Peyer's patch (tissue), 4 donors: ENCODE measurements around the gene LAMC2. TPM values are rescaled to one million over a fixed set of nuclear protein-coding genes. Genes with fewer than 3 reads are reported as not detected.
A peak's percentile ranks its signal among the peaks of the same experiment; 100 is the strongest.

Experiments used
- DNase-seq, 3 donors: peaks; one replicate each; pipeline ENCODE4 v3.0.0-alpha.2; 2017 to 2019
- H3K27ac ChIP-seq, 4 donors: fragments of 200-600 bp; sonication (generic); one replicate each; pipeline ENCODE4 v1.5.1; 2016 to 2019
- H3K27me3 ChIP-seq, 2 donors: fragments of 200-600 bp; sonication (generic); one replicate each; pipeline ENCODE4 v1.5.1; 2019
- H3K36me3 ChIP-seq, 3 donors: fragments of 200-600 bp; sonication (generic); one replicate each; pipeline ENCODE4 v1.5.1; 2016 to 2019
- H3K4me1 ChIP-seq, 4 donors: fragments of 200-600 bp; sonication (generic); one replicate each; pipeline ENCODE4 v1.5.1; 2016 to 2019
- H3K4me3 ChIP-seq, 4 donors: fragments of 200-600 bp; sonication (generic); 1 replicate in 3 of 4; 2 replicates in 1 of 4; pipeline ENCODE4 v1.5.1; 2016 to 2019; ENCODE audit warnings: mild to moderate bottlenecking in 1 of 4
- H3K9me3 ChIP-seq, 4 donors: fragments of 200-600 bp; sonication (generic); one replicate each; pipeline ENCODE4 v1.5.1; 2016 to 2019; ENCODE audit warnings: mild to moderate bottlenecking in 1 of 4
- CTCF ChIP-seq, 6 experiments: fragments of 450-650 bp in 4 of 6; fragments of 200-600 bp in 2 of 6; sonication (generic) in 1 of 6; IDR thresholded peaks; one replicate each; pipeline ENCODE4 v1.5.1; 2017 to 2019; ENCODE audit warnings: antibody characterized with exemption in 6 of 6, mild to moderate bottlenecking in 3 of 6, moderate library complexity in 1 of 6
- POLR2A ChIP-seq, 2 donors: fragments of 450-650 bp; IDR thresholded peaks; one replicate each; pipeline ENCODE4 v1.5.1; 2017; ENCODE audit warnings: antibody characterized with exemption in 2 of 2, mild to moderate bottlenecking in 2 of 2, moderate library complexity in 2 of 2
- total RNA-seq, 4 donors: library from RNA; depleted of rRNA; stranded (reverse); fragments of >200 nt; gene quantifications; one replicate each; pipeline ENCODE4 v1.1.0, GENCODE V29; 2016

Gene LAMC2
- 10 to 100 TPM in 3 of 4 donors, 1 to 10 TPM in 1; 3.3 to 29.7 (median 17.3) TPM for total RNA-seq

GRCh38 chr1:183185941-183186490, at the start of gene LAMC2:
TSS of gene LAMC2 (plus strand) at chr1:183186264. CDS start at chr1:183186353, 89 bp downstream.
- TF ChIP-seq POLR2A (IDR thresholded peaks at IDR 0.05) (peak; percentile 72 to 74), CTCF (IDR thresholded peaks at IDR 0.05) (peak in 3 of 6 experiments; percentile 44 to 49 (median 49))
- peak in 2 of 3 donors; percentile 78 to 83 for DNase-seq
- Histone ChIP-seq H3K4me3 (peak within 1 kb of the TSS in 3 of 4 donors; percentile 30 to 62 (median 56)), H3K27me3 (no peaks in the 10 kb centered on the region), H3K4me1 (no peaks in the 10 kb centered on the region), H3K9me3 (no peaks in the 10 kb centered on the region), H3K27ac (peak within 1 kb of the TSS in 3 of 4 donors; percentile 48 to 84 (median 75)), H3K36me3 (no peaks in the 10 kb centered on the region)

- peak overlapping the region in 2 of 4 donors; percentile 20 to 62 for H3K27ac ChIP-seq
- H3K9me3 ChIP-seq = no peaks in the 10 kb centered on the region
- TF ChIP-seq CTCF (IDR thresholded peaks at IDR 0.05) (no peak), POLR2A (IDR thresholded peaks at IDR 0.05) (no peak)
- H3K36me3 ChIP-seq = peaks cover 0 to 31% (median 0%) of the 10 kb centered on the region in 3 donors
- no peak overlapping the region for H3K4me3 ChIP-seq
- peaks cover 0 to 24% (median 0%) of the 10 kb centered on the region in 4 donors for H3K4me1 ChIP-seq
- DNase-seq = no peak
- no peaks in the 10 kb centered on the region for H3K27me3 ChIP-seq
Observed at GRCh38 chr1:183137782-183138181, 48.3 kb upstream of the LAMC2 start.

- Histone ChIP-seq H3K9me3 (no peaks in the 10 kb centered on the region), H3K36me3 (peaks cover 0 to 28% (median 0%) of the 10 kb centered on the region in 3 donors), H3K4me1 (peaks cover 0 to 24% (median 0%) of the 10 kb centered on the region in 4 donors), H3K27me3 (no peaks in the 10 kb centered on the region), H3K27ac (peak overlapping the region in 3 of 4 donors; percentile 18 to 62 (median 47)), H3K4me3 (no peak overlapping the region)
- no peak for DNase-seq
- no peak for TF ChIP-seq CTCF (IDR thresholded peaks at IDR 0.05)
Observed at GRCh38 chr1:183138301-183138700, 47.8 kb upstream of the LAMC2 start.

GRCh38 chr1:183139281-183139942, 46.7 kb upstream of the LAMC2 start:
- H3K27me3 ChIP-seq = no peaks in the 10 kb centered on the region
- DNase-seq = no peak
- peaks cover 0 to 24% (median 0%) of the 10 kb centered on the region in 4 donors for H3K4me1 ChIP-seq
- H3K9me3 ChIP-seq = no peaks in the 10 kb centered on the region
- no peak overlapping the region for H3K4me3 ChIP-seq
- H3K27ac ChIP-seq = peak overlapping the region in 2 of 4 donors; percentile 47 to 62
- no peak for TF ChIP-seq CTCF (IDR thresholded peaks at IDR 0.05)
- TF ChIP-seq POLR2A (IDR thresholded peaks at IDR 0.05) = no peak
- H3K36me3 ChIP-seq = peaks cover 0 to 25% (median 0%) of the 10 kb centered on the region in 3 donors

GRCh38 chr1:183140633-183141032, 45.4 kb upstream of the LAMC2 start:
- H3K27ac ChIP-seq = peak overlapping the region in 1 of 4 donors; percentile 62
- H3K4me3 ChIP-seq = no peak overlapping the region
- no peaks in the 10 kb centered on the region for H3K9me3 ChIP-seq
- peaks cover 0 to 24% (median 0%) of the 10 kb centered on the region in 4 donors for H3K4me1 ChIP-seq
- H3K27me3 ChIP-seq = no peaks in the 10 kb centered on the region
- peaks cover 0 to 19% (median 0%) of the 10 kb centered on the region in 3 donors for H3K36me3 ChIP-seq
- no peak for TF ChIP-seq CTCF (IDR thresholded peaks at IDR 0.05)
- TF ChIP-seq POLR2A (IDR thresholded peaks at IDR 0.05) = no peak
- DNase-seq = no peak
